ENCODE measurements around the gene GYPC.
A peak's percentile ranks its signal among the peaks of the same experiment; 100 is the strongest.

The GYPC gene

DNA sequence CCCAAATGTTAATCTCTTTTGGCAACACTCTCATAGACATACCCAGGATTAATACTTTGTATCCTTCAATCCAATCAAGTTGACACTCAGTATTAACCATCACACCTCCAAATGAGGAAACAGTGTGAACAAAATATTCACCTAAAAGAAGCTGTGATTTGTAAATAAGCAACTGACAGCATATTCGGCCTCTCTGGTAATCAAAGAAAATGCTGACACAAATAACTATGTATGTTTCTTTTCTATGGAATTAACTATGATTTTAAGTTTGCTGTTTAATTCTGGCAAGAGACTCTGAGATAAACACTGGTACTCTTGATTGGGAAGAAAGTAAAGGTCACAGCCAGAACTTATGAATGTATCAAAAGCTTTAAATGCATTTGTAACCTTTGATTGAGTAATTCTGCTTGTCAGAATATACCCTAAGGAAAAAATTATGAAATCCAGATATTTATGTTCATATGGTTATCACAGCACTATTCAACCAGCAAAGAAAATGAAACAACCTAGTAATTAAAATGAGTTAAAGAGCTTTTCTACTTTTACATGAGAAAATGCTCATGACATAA is 3.6 kb upstream of the GYPC start:
- no peak for DNase-seq

- no peak for DNase-seq
Measured at GRCh38 chr2:126653109-126653508, 2.8 kb upstream of the GYPC start.

GRCh38 chr2:126653761-126654160 is 2.2 kb upstream of the GYPC start:
- DNase-seq = no peak

DNA sequence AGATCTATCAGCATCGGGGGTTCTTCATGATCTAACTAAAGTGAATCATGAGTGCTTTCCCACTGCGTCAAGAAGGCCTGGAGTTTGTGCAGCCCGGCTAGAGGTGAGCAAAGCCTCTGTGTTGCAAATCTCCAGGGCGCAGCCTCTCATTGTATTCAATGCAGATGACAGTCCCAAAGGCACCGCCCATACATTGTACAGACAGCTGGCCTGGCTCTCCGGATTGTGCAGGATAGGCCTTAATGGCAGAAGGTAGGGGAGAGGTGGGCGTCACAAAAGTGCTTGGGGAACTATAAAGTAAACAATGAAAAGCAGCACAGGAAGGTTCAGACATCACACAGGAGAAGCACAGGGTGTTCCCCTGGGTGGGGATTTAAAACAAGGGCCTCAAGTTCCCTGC is 907 bp upstream of the GYPC start:
- DNase-seq = no peak

- DNase-seq = peak; percentile 31
Measured at GRCh38 chr2:126656431-126657147, 631 bp downstream of the GYPC start.

GRCh38 chr2:126657148-126657635 is 1.2 kb downstream of the GYPC start:
- DNase-seq = peak; percentile 39

GRCh38 chr2:126657636-126658318 is 1.8 kb downstream of the GYPC start:
- DNase-seq = peak; percentile 52

DNA sequence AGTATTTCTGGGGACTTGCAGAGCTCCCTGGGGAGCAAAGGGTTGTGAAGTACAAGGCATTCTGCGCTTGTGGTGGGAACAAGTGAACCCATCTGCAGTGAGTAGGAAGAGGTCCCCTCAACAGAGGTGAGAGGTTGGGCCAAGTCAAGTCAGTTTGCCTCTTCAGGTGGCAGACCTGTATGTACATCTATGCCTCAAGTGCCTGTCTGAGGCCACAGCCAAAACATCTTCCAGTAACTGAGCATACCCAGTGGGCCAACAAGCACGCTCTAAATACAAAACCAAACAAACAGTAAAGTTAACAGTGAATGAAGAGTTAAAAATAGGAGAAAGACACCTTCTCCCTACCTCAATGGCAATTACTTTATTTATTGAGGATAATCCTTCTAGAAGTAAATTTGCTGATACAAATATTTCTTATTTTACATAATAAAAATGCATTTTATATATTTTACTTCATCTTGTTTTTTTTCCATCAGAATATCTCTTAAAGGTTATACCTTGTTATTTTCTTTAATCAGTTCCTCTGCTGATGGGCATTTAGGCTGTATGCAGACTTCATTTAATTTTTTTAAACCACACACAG is 2.5 kb downstream of the GYPC start:
- no peak for DNase-seq

DNA sequence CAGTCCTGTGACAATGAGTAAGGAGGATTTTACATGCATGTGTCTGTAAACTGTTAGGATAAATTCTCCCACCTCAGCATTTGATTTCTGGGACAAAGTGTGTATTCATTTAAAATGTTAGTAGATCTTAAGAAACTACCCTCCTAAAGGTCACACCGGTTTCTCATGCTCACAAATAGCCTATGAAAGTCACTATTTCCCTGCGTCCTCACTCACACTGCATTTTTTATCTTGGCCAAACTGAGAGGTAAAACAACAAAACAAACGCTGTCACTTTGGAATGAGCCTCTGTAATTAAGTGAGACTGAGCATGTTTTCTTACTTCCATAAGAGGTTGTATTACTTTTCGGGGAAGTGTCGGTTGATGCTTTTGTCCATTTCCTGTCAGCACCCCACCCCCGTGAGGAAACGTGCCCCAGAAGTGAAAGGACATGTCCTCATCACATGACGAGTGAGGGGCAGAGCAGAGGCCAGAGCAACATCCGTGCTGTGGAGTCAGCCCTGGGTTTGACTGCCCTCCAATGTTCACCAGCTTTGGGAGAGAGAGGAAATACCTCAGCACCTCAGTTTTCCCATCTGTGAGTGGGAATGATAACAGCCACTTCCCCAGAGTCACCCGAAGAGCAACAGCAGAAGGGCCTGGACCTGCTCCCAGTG is 3.1 kb downstream of the GYPC start:
- peak; percentile 24 for DNase-seq

GRCh38 chr2:126659562-126660467 is 3.9 kb downstream of the GYPC start:
- no peak for DNase-seq

- no peak for DNase-seq
Measured at GRCh38 chr2:126660971-126661370, 5.0 kb downstream of the GYPC start.

GRCh38 chr2:126661702-126662500 is 5.9 kb downstream of the GYPC start:
- no peak for DNase-seq

DNA sequence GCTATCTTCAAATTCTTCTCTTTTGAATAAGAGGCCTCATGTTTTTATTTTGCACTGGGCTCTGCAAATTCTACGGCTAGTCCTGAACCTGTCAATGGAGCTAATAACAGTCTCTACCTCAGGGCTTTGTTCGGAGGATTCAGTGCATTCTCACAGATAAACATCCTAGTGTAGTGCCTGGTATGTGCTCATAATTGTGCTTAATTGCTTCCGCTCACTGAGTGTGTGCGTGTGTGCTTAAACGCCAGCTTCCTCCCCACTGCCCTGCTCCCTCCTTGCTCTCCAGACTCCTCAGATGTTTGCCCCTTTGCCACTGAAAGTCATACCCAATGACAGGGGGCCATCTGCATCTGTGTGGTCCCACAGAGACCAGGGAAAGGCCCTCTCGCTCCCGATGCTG is 6.7 kb downstream of the GYPC start:
- DNase-seq = no peak

DNA sequence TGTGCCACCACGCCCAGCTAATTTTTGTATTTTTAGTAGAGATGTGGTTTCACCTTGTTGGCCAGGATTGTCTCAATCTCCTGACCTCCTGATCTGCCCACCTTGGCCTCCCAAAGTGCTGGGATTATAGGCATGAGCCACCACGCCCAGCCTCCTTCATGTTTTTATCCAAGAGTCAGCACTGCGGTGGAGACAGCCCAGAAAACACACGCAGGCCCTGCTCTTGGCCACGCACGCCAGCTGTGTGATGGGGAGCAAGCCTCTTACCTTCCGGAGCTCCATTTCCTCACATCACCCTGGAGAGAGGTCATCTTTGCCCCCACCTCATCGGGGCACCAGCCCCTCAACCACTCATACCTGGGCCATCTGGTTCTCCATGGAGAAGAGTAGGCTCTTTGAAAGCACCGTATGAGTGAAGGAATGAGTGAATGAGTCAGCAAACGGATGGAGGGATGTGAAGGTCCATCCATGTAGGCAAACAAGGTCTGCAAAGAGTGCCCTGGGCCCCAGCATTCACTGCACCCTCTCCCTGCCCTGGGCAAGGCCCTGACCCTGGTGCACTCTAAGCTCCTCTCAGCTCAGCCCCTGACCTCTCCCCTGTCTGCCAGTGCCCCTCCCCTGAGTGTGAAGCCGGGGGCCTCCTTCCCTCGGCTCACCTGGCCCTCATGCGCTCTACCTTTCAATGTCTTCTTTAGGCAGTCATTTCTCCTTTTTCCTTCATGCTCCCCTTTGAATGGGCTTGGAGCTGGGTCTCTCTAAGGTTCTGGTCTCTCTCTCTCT is 7.4 kb downstream of the GYPC start:
- DNase-seq = no peak

GRCh38 chr2:126664234-126664633 is 8.3 kb downstream of the GYPC start:
- no peak for DNase-seq

- DNase-seq = no peak
Measured at GRCh38 chr2:126664639-126665038, 8.7 kb downstream of the GYPC start.

GRCh38 chr2:126665483-126665882 is 9.5 kb downstream of the GYPC start:
- no peak for DNase-seq

DNA sequence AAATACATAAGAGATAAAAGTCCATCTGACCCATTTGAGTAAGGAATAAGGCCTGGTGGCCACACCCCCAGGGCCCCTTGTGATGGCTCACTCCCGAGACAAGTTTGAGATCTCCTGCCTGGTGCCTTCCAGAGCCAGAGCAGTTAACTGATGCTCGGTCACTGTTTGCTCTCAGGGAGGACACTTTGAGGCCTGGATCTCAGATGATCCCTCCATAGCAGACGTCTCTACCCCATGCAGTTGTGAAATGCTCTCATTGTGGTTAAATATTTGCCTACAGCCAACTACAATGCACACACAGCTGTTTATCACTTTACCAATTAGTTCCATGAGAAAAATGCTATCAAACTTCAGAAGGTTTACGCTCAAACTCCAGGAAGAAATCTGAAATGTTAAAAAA is 12.3 kb downstream of the GYPC start:
- no peak for DNase-seq

DNA sequence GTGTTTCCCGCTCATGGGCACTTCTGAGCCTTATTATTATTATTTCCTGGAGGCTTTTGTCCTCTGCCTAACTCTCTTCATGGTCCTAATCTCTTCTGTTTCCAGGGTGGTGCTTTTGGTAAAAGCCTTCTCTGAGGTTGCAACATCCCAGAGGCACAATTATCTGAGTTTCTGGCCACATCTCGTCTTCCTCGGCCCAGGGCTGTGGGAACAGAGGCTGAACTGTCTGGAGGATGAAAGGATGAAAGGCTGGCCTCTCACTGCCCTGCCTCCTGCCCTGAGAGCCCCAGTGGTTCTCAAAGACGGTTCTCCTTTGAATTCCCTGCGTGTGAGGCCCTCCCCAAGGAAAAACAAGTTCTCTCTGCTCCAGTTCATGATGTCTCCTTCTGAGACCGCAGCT is 13.8 kb downstream of the GYPC start:
- DNase-seq = no peak

- DNase-seq = no peak
Measured at GRCh38 chr2:126671488-126671887, 15.5 kb downstream of the GYPC start.
